HL-60 (cell line): ENCODE measurements around the gene CAMK2B.

Experiments
- POLR2AphosphoS5 ChIP-seq: IDR thresholded peaks from 2 replicates; pipeline ENCODE4 v1.6.1; 2012; ENCODE audit warnings: low read depth
- REST ChIP-seq: IDR thresholded peaks from 2 replicates; pipeline ENCODE4 v1.6.1; 2012; ENCODE audit warnings: low read depth; ENCODE audit not compliant: insufficient replicate concordance
- TF ChIP-seq, protein P1 (sequence below): IDR thresholded peaks from one replicate; pipeline ENCODE4 v1.5.1; 2011; ENCODE audit warnings: low read length, control low read depth, inconsistent platforms; ENCODE audit not compliant: insufficient read depth

GRCh38 chr7:44240376-44240775 lies 85.0 kb downstream of the CAMK2B start:
- TF ChIP-seq, protein P1, sequence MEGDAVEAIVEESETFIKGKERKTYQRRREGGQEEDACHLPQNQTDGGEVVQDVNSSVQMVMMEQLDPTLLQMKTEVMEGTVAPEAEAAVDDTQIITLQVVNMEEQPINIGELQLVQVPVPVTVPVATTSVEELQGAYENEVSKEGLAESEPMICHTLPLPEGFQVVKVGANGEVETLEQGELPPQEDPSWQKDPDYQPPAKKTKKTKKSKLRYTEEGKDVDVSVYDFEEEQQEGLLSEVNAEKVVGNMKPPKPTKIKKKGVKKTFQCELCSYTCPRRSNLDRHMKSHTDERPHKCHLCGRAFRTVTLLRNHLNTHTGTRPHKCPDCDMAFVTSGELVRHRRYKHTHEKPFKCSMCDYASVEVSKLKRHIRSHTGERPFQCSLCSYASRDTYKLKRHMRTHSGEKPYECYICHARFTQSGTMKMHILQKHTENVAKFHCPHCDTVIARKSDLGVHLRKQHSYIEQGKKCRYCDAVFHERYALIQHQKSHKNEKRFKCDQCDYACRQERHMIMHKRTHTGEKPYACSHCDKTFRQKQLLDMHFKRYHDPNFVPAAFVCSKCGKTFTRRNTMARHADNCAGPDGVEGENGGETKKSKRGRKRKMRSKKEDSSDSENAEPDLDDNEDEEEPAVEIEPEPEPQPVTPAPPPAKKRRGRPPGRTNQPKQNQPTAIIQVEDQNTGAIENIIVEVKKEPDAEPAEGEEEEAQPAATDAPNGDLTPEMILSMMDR: no peak
- TF ChIP-seq POLR2AphosphoS5 (no peak), REST (no peak)
